Kidney epithelial cell (primary cell): ENCODE data around the gene PGBD5. TPM values are rescaled to one million over a fixed set of nuclear protein-coding genes. Genes with fewer than 3 reads are reported as not detected.

Experiments used
- DNase-seq: peaks from one replicate; pipeline ENCODE4 v3.0.0-alpha.2; 2010; ENCODE audit warnings: low read depth
- H3K27me3 ChIP-seq: 2 replicates; pipeline ENCODE4 v1.6.0; 2011; ENCODE audit warnings: low read length; ENCODE audit not compliant: control insufficient read depth, insufficient read depth
- H3K36me3 ChIP-seq: 2 replicates; pipeline ENCODE4 v1.5.1; 2011; ENCODE audit warnings: low read length; ENCODE audit not compliant: control insufficient read depth, insufficient read depth
- H3K4me3 ChIP-seq: 2 replicates; pipeline ENCODE4 v1.5.1; 2011; ENCODE audit warnings: low read depth, mild to moderate bottlenecking, control low read depth, low read length
- total RNA-seq: library from RNA; depleted of rRNA; stranded (reverse); fragments of >200 nt; gene quantifications from 2 replicates; pipeline ENCODE4 v1.2.3, GENCODE V29; 2015
- TF ChIP-seq, protein P1 (sequence below): IDR thresholded peaks from 2 replicates; pipeline ENCODE4 v1.5.1; 2011; ENCODE audit warnings: mild to moderate bottlenecking, moderate library complexity, low read length, control low read depth, inconsistent platforms; ENCODE audit not compliant: insufficient read depth, poor library complexity, severe bottlenecking

PGBD5 gene
- total RNA-seq, 1 donor from 2014 or later = 54.0 TPM

DNA sequence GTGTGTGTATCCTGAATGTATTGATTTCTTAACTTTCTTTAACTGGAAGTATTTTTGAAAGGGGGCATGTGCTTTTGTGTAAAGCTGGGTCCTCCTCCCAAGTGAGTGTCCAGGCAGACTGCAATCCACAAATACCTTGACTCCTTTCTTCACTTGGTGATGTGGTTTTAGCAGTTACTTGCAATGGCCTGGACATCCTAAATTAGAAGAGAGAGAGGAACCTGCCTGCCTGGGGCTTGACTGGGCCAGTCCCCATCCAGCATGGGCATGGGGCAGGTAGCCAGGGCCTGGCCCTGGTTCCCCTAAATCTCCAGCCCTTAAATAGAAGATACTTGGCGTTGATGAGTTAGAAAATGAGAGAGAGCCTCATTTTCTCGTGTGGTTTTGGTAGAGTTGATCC is 159.7 kb downstream of the PGBD5 start:
- TF ChIP-seq, protein P1, sequence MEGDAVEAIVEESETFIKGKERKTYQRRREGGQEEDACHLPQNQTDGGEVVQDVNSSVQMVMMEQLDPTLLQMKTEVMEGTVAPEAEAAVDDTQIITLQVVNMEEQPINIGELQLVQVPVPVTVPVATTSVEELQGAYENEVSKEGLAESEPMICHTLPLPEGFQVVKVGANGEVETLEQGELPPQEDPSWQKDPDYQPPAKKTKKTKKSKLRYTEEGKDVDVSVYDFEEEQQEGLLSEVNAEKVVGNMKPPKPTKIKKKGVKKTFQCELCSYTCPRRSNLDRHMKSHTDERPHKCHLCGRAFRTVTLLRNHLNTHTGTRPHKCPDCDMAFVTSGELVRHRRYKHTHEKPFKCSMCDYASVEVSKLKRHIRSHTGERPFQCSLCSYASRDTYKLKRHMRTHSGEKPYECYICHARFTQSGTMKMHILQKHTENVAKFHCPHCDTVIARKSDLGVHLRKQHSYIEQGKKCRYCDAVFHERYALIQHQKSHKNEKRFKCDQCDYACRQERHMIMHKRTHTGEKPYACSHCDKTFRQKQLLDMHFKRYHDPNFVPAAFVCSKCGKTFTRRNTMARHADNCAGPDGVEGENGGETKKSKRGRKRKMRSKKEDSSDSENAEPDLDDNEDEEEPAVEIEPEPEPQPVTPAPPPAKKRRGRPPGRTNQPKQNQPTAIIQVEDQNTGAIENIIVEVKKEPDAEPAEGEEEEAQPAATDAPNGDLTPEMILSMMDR = no peak
- Histone ChIP-seq H3K36me3 (peaks cover 3% of the 10 kb centered on the region), H3K4me3 (no peak overlapping the region), H3K27me3 (no peaks in the 10 kb centered on the region)
- DNase-seq = no peak

GRCh38 chr1:230265200-230266115 is 160.7 kb downstream of the PGBD5 start:
- TF ChIP-seq, protein P1 = no peak
- H3K36me3 ChIP-seq = peaks cover 3% of the 10 kb centered on the region
- no peak overlapping the region for H3K4me3 ChIP-seq
- H3K27me3 ChIP-seq = no peaks in the 10 kb centered on the region
- no peak for DNase-seq

Other genes starting within 250 kb of the PGBD5 start
- 28.5 and 29.7 TPM in 2 replicates for gene COG2, start 216.1 kb upstream of the PGBD5 start, total RNA-seq